Ecto neural progenitor cell (in vitro differentiated cells): Measurements from ENCODE around the gene EMID1.
A peak's percentile ranks its signal among the peaks of the same experiment; 100 is the strongest.

ENCODE experiments used
- DNase-seq: peaks from one replicate; pipeline ENCODE4 v3.0.0-alpha.2; 2018; ENCODE audit warnings: low spot score

The EMID1 gene

GRCh38 chr22:29260601-29261315, 55.1 kb downstream of the EMID1 start:
- DNase-seq, result no peak

DNA sequence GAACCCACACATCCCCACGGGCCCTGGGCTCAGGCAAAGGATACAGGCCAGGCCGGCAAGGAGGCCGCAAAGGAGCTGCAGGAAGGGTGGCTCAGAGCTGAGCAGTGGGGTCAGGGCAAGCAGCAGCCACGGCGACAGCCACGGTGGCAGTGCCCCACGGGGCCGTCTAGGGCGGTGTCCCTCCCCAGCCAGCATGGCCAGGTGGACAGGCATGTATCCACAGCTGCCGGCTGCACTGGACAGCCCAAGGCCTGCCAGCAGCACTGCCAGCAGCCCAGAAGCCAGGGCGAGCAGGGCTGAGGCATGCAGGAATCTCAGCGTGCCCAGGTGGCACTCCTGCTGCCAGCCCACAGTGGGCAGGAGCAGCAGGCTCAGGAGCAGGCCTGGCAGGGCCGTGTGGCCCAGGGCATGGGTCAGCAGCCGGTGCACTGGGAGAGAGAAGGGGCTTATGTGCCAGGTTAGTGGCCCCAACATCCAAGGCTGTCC, 58.1 kb downstream of the EMID1 start:
- no peak for DNase-seq

GRCh38 chr22:29265305-29265704, 59.6 kb downstream of the EMID1 start:
- no peak for DNase-seq

DNA sequence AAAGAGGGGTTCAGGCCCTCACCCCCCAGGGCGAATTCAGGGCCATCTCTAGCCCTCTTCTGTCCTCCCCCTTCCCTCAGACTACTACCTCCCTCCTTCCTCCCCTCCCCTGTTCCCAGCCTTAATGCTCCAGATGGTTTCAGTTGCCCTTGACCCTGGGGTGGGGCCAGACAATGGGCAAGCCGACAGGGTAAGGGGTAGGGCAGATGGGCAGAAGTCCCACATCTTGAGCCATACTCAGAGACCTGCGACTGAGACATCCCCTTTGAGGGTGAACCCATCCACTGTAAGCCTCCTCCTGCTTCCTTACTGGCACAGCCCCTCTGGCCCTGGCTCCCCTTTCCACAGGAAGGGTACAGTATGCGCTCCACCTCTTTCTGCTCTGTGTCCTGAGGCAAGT, 60.2 kb downstream of the EMID1 start:
- DNase-seq, result no peak

DNA sequence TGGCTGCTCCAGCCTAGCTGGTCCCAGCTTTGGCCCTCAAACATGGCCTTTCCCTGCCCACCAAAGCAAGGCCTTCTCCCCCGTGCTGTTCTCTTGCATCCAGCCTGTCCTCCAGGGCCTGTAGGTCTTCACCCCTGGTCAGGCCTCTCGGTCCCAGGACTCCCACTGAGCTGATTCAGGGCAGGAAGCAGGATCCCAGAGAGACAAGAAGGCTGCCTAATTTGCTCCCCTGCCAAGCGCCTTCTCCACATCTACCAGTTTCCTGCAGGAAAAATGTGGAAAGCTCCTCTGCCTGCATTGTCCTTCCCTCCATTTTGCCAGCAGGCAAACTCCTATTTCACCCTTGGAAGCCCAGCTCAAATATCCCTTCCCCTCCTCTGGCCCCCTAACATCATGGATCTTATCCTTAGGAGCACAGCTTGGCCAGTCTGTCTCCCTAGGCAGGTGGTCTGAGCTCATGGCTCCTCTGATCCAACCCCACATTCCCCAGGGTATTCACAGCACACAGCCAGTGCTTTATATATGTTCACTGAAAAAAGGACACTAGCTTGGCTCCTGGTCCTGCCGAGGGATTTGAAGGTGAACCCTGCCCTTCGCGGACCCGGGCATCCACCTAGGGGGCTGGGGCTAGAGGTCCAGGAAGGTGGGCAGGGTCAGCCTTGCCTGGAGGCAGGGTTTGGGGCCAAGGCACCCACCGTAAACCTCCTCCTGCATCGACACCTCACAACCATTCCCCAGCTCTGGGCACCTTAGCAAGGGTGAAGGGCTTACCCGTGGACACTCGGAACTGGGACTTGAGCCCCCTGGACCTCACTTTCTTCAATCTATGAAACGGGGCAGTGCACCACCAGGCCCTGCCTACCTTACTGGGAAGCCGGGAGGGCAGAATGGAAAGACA, 61.1 kb downstream of the EMID1 start:
- no peak for DNase-seq

DNA sequence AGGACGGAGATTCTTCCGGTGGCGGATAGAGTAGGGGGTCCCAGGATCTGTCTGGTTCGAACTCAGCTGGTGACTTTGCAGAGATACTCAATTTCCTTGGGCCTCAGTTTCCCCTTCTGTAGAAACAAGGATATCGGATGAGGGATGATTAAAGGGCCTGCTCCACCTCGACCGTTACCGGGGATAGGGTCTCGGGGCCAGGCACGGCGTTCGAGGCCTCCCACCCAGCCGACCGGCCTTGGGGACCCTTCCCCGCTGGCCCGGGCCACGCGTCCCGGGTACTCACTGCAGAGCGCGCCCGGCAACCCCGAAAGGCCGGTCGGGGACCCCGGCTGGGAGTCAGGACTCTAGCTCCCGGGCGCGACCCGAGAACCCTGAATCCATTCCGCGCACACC, 61.8 kb downstream of the EMID1 start:
- no peak for DNase-seq

DNA sequence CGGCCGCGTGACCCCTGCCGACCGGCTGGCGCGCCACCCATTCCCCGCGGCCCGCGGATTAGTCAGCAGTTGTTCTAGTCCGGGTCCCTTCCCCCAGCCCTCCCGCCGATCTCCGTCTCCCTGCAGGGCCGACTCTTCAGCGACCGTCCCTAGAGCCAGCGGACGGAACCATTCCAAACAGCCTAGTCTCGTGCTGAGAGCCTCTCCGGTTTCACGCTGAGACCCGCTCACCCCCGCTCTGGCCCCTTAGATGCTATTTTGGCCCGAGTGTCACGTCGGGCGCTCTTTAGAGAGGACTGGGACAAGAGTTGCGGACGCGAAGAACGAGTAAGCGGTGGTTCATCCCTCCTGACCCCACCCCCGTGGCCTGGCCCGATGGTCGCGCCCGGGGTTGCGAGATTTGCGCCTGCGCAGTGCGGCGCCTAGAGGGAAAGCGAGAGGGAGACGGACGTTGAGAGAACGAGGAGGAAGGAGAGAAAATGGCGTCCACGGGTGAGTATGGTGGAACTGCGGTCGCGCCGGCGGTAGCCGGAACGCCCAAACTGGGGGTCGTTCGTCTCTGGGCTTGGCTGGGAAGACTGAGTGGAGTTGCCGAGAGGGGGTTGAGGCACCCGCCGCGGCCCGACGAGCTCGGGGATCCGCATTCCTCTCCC, 62.3 kb downstream of the EMID1 start, which contains the start of the genes EWSR1 and RHBDD3:
TSS of gene EWSR1 (plus strand) at position 411 of the 653 bp plus-strand sequence. CDS start at position 480, 69 bp downstream.
TSS of gene RHBDD3 (minus strand) at position 124 of the 653 bp plus-strand sequence. CDS start 2,355 bp downstream, outside the sequence.
- DNase-seq, result peak; percentile 98

GRCh38 chr22:29268511-29269229, 63.0 kb downstream of the EMID1 start:
- no peak for DNase-seq

DNA sequence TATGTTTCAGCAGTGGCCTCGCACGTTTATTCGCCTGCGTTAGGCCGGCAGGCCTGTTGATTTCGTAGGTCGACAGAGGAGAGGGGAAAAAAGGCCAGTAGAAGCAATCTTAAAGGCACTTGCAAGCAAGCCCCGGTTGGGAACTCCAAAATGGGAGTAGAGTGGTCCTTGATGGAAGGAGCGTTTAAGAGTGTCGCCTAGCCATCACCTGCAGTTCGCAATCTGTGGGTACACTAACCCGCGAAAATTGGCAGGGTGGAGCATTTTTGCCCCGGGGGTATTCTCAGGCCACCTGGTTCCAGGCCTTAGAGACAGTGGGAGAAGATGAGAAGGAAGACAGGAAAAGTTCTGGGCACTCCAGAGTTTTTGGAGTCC, 63.5 kb downstream of the EMID1 start:
- no peak for DNase-seq

GRCh38 chr22:29269731-29270474, 64.2 kb downstream of the EMID1 start:
- DNase-seq, result no peak

DNA sequence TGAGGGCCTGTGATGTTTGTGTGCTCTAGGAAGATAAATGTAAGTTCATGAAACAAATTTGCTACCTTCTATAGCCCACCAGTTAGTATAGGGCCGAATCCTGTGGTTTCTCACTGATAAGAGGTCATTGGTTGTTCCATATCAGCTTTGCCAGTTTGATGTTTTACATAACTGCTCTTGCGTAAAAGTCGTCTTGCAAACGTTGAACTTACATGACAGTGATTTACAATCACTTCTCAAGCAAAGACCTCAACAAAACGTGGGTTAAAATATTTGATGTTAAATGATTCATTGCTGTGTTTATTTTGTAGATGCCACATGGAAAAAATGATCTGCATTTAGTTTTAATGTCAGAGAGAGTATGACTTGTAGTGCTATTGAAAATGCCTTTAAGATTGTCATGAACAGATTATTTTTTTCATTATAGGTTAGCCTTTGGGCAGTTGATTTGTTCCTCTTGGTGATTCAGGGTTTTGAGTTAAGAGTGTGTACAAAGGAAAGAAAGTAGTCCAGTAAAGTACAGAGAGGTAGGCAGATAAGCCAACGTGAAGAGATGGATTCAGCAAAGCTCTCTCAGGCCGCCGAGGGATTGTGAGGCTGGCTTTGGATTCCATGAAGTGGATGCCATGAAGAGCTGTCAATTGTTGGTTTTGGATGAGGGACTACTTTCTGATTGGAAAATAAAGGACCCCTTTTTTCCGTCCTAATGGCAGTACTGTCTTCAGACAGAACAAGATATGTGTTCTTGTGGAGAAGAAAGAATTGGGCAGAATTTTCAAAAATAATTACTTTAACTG, 65.0 kb downstream of the EMID1 start:
- DNase-seq, result no peak

DNA sequence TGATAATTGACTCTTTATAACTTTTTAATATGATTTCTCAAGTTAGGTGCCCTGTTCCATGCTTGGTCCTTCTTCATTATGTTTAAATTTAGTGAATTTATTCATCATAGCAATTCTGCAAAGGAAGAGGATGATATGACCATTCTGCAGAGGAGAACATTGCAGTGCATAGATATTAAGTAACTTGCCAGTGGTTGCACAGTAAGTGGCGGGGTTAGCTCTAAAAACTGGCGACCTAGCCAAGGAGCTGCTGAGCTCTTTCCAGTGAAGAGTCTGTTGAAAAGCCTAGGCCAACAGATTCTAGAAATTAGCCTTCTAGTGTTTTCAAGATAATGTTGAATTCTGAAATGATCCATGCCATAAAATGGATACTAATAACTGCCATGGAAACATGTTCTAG, 66.9 kb downstream of the EMID1 start:
- DNase-seq, result no peak

- no peak for DNase-seq
These were observed 69.5 kb downstream of the EMID1 start for GRCh38 chr22:29275167-29275566.

GRCh38 chr22:29275819-29276565, 70.3 kb downstream of the EMID1 start:
- no peak for DNase-seq

DNA sequence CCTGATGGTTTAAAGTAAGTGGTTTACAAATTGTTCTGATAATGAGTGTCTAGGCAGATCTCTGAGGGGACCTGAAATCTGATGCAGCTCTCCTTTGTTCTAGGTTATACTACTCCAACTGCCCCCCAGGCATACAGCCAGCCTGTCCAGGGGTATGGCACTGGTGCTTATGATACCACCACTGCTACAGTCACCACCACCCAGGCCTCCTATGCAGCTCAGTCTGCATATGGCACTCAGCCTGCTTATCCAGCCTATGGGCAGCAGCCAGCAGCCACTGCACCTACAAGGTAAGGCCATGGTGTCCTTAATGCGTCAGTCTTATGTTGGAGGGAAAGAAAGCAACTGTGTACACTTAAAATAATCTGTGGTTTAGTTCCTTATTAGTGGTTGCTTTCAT, 72.2 kb downstream of the EMID1 start:
- no peak for DNase-seq

- no peak for DNase-seq
These were observed 78.5 kb downstream of the EMID1 start for GRCh38 chr22:29284196-29284595.

- no peak for DNase-seq
These were observed 83.1 kb downstream of the EMID1 start for GRCh38 chr22:29288837-29289236.

DNA sequence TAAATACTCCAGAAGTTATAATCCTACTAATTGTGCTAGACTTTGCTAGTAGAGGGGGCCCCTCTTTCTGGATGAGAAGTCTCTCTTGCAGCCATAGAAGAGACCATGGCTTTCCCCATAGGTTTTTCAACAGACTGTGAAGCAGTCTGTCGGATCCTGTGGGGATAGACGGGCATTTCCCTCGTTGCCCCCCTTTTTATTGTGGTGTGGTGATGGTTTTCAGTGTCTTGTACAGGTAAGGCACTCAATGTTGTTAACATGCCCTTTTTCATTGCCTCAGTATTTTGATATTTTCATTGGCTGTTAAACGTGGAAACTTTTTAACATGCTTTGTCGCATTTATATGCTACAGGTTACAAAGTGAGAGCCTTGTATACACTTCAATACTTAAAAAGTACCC, 84.4 kb downstream of the EMID1 start:
- no peak for DNase-seq

DNA sequence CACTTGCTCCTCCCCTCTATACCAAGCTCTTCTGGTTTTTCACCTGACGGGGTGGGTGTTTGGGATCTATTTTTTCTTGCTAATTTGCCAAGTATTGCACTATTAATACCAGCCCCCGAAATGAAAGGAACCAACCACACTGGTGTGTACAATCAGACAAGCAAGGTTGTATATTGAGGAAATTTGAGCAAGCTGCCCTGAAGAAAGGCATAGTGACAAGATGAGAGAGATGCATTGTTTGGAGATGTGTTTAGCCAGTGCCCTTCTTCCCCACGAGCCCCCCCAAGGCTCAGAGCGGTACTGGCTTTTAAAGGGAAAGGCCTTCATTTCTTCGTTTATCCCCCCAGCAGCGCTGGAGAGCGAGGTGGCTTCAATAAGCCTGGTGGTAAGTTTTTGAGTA, 85.5 kb downstream of the EMID1 start:
- DNase-seq, result no peak

DNA sequence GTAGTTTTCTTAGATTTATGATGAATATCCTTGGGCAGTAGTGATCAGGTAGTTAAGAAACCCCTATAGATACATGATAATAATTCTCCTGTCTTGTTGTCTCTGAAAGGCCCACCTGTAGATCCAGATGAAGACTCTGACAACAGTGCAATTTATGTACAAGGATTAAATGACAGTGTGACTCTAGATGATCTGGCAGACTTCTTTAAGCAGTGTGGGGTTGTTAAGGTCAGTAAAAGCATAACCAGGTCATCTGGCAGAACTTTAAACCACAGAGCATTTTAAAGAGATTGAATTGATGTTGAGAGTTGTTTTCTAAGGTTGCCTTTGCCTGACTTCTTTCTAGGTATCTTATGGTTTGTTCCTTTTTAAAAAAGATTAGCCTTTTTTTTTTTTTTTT, 86.7 kb downstream of the EMID1 start:
- no peak for DNase-seq
